ENCODE data around the gene MCAT. TPM values are rescaled to one million over a fixed set of nuclear protein-coding genes. Genes with fewer than 3 reads are reported as not detected.

MCAT gene
- total RNA-seq, 1 donor: 13.8 TPM

GRCh38 chr22:43154887-43155536, 11.8 kb upstream of the MCAT start:
- no peak for TF ChIP-seq CTCF (IDR thresholded peaks at IDR 0.05; ENCODE audit: insufficient read depth, low read depth, low read length)
- H3K4me3 ChIP-seq (ENCODE audit: low read depth, low read length): no peak overlapping the region
- no peak for DNase-seq (ENCODE audit: low read depth)

DNA sequence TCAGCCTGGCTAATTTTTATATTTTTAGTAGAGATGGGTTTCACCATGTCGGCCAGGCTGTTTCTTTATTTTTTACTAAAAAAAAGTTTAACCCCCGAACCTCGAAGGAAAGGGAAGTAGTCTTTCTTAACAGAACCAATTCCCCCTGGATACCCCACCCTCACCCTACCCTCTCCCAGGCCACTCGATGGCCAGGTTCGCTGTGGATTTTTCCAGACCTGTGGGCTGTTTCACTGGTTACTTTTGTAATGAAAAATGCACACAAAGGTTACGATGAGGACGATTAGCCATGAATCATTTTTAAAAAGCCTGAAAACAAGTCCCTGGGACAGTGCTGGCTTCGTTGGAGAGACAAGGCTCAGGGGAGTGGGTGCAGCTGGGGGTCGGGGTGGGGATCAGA, 10.7 kb upstream of the MCAT start:
- no peak overlapping the region for H3K4me3 ChIP-seq (ENCODE audit: low read depth, low read length)
- TF ChIP-seq CTCF (IDR thresholded peaks at IDR 0.05; ENCODE audit: insufficient read depth, low read depth, low read length): no peak
- DNase-seq (ENCODE audit: low read depth): peak; percentile 25

GRCh38 chr22:43152357-43153071, 9.3 kb upstream of the MCAT start:
- peak overlapping the region; percentile 77 for H3K4me3 ChIP-seq (ENCODE audit: low read depth, low read length)
- DNase-seq (ENCODE audit: low read depth): peak; percentile 45
- TF ChIP-seq CTCF (IDR thresholded peaks at IDR 0.05; ENCODE audit: insufficient read depth, low read depth, low read length): no peak

GRCh38 chr22:43152003-43152356, 8.8 kb upstream of the MCAT start:
- H3K4me3 ChIP-seq (ENCODE audit: low read depth, low read length): peak overlapping the region; percentile 77
- no peak for TF ChIP-seq CTCF (IDR thresholded peaks at IDR 0.05; ENCODE audit: insufficient read depth, low read depth, low read length)
- no peak for DNase-seq (ENCODE audit: low read depth)

DNA sequence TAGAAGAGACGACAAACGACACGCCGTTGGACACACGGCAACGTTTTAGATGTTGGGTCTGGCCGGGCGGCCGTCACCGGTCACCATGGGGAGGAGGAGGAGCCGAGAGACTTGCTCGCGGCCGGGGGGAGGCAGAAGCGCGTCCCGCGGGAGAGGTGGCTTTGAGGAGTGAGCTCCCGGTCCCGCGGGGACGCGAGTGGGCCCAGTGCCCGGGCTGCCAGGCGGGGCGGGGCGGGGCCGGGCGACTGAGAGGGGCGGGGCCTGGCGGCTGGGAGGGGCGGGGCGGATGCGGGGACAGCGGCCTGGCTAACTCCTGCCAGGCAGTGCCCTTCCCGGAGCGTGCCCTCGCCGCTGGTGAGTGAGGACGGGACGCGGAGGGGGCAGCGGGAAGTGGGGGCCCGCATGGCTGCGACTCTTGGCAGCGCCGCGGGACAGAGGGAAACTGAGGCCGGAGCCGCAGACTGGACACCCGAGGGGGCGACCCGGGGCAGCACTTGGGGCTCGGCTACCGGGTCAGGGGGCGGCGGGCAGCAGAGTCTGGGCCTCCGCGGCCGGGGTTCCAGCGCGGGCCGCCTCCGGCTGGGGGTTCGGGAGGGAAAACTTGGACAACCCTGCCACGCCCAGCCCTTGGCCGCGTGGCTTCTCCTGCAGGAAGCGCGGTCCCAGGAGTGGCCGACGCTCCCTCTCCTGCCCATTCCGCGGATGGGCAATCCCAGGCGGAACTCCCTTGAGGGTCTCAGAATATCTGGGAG, 8.2 kb upstream of the MCAT start, which contains the start of gene TSPO:
TSS of gene TSPO (plus strand) at position 309 of the 752 bp plus-strand sequence. CDS start 7,680 bp downstream, outside the sequence.
- peak; percentile 45 for DNase-seq (ENCODE audit: low read depth)
- TF ChIP-seq CTCF (IDR thresholded peaks at IDR 0.05; ENCODE audit: insufficient read depth, low read depth, low read length): no peak
- H3K4me3 ChIP-seq (ENCODE audit: low read depth, low read length): peak within 1 kb of the TSS; percentile 77

- no peak for DNase-seq (ENCODE audit: low read depth)
- no peak for TF ChIP-seq CTCF (IDR thresholded peaks at IDR 0.05; ENCODE audit: insufficient read depth, low read depth, low read length)
- H3K4me3 ChIP-seq (ENCODE audit: low read depth, low read length): peak overlapping the region; percentile 77
Observed at GRCh38 chr22:43150731-43151206, 7.6 kb upstream of the MCAT start.

Data from fibroblast of villous mesenchyme (primary cell).